HG02642 (cell line): ENCODE data around the gene OR2B2.

ENCODE experiments used
- ATAC-seq: cut with Tn5 transposase; IDR thresholded peaks from one replicate; pipeline ENCODE4 v1.9.1; 2021; ENCODE audit warnings: mild to moderate bottlenecking; ENCODE audit not compliant: unreplicated experiment, poor library complexity

The OR2B2 gene

DNA sequence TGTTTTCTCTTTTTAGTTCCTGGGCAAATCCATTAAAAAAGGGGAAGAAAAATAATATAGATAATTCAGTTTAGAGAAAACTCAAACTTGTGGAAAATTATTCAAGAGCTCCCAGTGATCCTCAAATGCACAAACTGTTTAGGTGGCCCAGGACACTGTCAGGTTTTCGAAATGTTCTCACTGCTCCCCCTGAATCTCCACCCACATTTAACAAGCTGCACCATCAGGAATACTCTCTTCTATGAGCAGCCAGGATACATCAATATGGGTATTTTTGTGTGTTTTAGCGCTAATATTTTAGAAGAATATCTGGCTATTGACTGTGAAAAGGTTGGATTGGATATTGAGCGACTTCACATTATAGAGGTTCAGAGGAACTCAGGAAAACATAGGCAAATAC, 43.9 kb downstream of the OR2B2 start:
- no peak for ATAC-seq

DNA sequence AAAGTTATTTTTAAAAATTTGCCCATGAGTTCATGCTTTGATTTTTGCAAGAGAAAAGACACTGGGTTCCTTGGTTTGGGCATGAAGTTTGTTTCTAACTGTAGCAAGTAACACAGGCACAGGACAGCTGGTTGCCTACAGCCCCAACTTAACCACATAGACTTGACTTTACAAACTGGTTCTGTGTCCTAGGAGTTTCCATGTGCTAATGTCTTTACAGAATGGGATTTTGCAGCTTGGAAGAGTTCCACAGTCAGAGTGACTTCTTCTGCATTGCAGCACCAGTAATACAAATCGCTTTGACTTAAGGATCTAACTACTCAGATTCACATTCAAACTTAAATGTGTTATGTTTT, 44.3 kb downstream of the OR2B2 start:
- ATAC-seq = no peak

DNA sequence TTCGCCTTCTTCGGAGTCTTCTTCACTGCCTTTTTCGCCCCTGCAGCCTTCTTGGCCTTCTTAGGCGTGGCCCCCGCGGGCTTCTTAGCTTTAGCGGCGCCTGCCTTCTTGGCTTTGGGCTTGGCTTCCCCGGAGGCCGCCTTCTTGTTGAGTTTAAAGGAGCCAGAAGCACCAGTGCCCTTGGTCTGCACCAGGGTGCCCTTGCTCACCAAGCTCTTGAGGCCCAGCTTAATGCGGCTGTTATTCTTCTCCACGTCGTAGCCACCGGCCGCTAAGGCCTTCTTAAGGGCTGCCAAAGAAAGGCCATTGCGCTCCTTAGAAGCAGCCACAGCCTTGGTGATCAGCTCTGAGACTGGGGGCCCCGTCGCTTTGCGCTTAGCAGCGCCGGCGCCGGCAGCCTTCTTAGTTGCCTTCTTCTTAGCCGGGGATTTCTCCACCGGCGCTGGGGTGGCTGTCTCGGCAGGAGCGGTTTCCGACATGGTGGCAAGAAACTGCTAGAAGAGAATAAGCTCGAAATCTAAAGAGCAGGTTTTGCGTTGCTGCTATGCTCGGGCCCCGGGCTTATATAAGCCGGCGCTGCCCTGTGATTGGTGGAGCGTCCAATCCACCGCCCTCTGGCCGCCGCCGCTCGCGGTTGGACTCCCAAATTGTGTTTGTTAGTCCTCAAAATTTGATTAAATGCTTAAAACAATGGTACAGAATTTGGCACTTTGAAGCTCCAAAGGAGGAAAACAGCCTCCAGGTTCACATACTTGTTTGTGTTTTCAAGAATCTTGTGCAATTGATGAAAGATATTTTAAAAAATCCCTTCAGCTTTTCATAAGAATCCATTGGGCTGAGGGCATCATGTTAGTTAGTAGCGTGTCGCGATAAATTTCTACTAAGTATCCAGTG, 44.9 kb downstream of the OR2B2 start:
- ATAC-seq = peak; percentile 28

DNA sequence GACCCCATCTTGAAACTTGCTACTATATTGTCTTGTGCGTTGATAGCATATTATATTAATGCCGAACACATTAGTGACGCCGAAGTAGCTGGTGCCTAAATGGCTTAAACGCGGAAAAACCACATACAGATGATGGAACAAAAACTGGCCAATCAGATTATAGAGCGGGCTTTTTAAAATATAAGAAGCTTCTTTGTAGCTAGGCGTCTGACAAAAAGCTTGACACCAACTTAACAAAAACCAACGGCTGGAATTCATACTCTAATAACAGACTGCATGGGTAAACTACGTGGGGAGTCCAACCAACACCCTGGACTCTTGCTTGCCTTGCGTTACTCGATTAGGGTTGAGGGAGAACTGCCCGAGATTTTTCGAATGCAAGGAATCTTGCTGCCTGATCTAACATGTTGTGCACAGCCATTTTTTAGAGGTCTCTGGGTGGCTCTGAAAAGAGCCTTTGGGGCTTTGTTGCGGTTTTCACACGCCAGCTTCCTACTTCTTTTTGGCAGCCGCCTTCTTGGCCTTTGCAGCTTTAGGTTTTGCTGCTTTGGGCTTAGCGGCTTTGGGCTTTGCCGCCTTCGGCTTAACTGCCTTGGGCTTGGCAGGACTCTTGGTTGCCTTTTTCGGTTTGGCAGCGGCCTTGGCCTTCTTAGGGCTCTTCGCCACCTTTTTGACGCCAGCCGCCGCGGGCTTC, 45.7 kb downstream of the OR2B2 start:
- ATAC-seq = peak; percentile 8

DNA sequence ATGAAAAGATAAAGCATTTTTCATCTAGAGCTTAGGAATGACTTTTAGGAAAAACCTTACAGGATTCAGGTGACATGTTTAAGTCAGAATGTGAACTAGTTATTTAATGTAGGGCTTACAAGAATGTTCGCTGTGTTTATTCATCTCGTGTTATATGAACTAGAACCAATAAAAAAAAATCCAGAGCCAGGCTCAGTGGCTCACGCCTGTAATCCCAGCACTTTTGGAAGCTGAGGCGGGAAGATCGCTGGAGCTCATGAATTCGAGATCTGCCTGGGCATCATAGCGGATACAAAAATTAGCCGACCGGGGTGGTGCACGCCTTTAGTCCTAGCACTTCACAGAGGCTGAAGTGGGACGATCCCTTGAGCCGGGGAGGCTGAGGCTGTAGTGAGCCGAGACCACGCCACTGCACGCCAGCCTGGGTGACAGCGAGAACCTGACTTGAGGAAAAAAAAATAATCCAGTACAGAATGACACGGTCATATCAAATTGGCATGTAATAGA, 46.3 kb downstream of the OR2B2 start:
- ATAC-seq = peak; percentile 10

DNA sequence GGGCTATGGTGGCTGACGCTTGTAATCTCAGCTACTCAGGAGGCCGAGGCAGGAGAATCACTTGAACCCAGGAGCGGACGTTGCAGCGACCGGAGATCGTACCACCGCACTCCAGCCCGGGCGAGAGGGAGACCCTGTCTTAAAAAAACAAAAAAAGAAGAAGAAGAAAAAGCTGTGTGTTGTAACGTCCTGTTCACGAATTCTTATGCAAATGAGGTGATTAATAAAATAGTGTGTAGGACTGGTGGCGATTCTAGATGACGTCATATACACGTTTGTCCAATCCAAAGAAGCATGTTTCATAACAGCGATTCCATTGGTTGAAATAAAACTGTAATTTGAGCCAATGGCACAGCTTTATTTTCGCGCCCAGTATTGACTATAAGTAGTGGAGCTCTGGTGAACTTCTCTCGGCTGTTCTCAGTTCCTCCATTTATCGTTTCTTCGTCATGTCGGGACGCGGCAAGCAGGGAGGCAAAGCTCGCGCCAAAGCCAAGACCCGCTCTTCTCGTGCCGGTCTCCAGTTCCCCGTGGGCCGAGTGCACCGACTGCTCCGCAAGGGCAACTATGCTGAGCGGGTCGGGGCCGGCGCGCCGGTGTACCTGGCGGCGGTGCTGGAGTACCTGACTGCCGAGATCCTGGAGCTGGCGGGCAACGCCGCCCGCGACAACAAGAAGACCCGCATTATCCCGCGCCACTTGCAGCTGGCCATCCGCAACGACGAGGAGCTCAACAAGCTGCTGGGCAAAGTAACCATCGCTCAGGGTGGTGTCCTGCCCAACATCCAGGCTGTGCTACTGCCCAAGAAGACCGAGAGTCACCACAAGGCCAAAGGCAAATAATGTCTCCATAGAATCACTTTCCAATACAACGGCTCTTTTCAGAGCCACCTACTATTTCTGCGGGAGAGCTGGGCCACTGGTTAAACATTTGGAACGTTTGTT, 47.0 kb downstream of the OR2B2 start:
- peak; percentile 73 for ATAC-seq

DNA sequence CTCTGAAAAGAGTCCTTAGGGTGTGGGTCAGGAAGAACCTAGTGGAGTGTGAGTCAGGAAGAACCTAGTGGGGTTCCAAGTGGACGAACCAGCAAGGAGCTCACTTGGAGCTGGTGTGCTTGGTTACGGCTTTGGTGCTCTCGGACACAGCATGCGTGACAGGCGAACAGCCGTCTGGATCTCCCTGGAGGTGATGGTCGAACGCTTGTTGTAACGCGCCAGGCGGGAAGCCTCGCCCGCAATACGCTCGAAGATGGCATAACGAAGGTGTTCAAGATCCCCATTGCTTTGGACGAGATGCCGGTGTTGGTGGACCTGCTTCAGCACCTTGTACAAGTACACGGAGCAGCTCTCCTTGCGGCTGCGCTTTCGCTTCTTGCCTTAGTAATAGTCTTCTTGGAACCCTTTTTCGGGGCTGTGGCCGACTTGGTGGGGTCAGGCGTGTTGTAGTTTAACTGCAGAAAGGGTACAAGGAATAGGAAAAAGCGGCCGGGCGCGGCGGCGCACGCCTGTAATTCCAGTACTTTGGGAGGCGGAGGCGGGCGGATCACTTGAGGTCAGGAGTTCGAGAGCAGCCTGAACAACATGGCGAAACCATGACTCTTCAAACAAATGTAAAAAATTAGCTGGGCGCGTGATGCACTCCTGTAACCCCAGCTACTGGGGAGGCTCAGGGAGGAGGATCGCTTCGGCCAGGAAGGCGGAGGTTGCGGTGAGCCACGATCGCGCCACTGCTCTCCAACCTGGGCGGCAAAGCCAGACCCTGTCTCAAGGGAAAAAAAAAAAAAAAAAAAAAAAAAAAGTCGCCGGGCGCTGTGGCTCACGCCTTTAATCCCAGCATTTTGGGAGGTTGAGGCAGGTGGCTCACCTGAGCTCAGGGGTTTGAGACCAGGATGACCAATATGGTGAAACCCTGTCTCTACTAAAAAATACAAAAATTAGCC, 48.0 kb downstream of the OR2B2 start:
- ATAC-seq = no peak

DNA sequence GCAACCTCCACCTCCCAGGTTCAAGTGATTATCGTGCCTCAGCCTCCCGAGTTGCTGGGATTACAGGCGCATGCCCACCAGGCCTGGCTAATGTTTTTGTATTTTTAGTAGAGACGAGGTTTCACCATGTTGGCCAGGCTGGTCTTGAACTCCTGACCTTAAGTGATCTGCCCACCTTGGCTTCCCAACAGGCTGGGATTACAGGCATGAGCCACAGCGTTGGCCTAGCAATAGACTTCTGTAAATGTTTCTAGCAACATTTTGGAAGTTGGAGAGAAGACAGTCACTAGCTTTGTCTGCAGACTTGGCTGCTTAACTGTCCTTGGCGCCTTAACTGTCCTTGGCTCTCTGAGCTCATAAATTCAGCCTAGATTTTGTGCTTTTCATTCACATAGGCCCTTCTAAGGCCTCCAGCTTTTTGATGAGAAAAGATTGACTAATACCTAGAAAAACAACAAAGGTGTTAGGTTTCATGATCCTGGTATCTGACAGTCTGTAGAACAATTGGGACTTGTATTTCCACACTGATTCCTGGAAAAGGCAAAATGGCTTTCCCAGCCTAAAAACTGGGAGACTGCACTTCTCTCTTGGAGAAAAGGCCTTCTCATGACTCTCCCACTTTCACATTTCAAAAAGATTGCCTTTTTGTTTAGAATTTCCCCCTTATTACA, 49.7 kb downstream of the OR2B2 start:
- ATAC-seq = no peak

DNA sequence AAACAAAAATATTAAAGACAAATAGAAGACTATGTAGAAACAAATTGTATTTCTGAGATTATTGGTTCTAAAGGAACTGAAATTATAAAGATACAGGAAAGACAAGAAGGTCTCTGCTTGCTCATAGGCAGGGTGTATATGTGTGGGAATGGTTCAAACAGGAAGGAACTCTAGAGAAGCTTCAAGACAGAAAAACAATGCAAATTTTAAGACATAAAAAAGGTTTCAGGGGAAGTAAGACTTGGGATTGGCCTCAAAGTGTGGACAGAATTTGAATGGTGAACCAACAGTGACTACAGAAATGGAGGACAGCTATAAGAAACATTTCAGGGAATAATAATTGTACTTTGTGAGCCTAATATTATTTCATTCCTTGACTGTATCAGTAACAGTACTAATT, 50.3 kb downstream of the OR2B2 start:
- ATAC-seq = no peak

DNA sequence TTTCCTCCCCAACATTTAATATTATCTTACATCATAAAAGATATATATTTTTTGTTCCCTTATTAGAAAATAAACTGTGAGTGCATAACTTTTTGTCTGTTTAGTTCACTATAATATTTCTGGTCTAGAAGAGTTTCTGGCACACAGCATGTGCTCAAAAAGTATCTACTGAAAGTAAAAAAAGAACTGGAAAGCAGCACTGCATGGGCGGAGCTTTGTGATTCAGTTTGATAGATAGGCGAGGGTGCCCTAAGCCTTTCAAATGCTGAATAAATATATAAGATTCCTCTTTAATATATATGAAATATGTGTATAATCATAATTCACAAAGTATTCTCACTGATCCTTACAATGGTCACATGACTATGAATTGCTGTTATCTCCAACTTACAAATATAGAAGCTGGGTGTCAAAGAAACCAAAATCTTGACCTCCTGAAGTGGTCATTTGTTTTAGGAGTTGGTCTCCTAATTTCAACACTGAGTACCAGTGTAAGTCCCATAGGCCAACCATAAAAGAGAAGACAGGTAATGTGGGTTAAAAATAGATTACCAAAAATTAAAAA, 50.8 kb downstream of the OR2B2 start:
- ATAC-seq = no peak
